Activated naive CD4-positive, alpha-beta T cell (primary cell): ENCODE data around the gene PCDHGA12.
A peak's percentile ranks its signal among the peaks of the same experiment; 100 is the strongest.
"Not testable (repeated sequence)": the region's sequence is repeated elsewhere in the genome, so short reads cannot be mapped to it uniquely, and the experiment has no call there.

Experiments
- DNase-seq, 4 experiments: peaks; one replicate each; lab custom pipeline; 2025; lab: John Stamatoyannopoulos, UW

Gene PCDHGA12

DNA sequence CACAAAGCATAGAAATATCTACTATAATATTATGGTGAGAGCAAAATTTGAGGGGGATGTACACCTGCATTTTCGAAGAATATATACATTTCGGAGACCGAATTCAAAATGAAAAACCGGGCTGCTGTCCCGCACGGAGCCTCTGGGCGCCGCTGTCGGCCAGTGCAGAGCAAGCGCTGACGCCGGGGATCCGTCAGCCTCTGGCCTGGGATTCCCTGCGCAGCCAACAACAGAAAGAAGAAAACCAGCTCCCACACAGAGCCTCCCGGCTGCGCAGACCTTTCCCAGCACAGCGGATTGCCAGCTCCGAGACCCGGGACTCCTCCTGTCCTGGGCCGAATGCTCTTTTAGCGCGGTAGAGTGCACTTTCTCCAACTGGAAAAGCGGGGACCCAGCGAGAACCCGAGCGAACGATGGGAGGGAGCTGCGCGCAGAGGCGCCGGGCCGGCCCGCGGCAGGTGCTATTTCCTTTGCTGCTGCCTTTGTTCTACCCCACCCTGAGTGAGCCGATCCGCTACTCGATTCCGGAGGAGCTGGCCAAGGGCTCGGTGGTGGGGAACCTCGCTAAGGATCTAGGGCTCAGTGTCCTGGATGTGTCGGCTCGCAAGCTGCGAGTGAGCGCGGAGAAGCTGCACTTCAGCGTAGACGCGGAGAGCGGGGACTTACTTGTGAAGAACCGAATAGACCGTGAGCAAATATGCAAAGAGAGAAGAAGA lies 22.4 kb upstream of the PCDHGA12 start, which contains the start of gene PCDHGB6:
TSS of gene PCDHGB6 (plus strand) at position 232 of the 716 bp plus-strand sequence. CDS start at position 414, 182 bp downstream.
- peak in 1 of 4 experiments; percentile 21 for DNase-seq

- no peak for DNase-seq
These were observed 20.6 kb upstream of the PCDHGA12 start for GRCh38 chr5:141409598-141410306.

DNA sequence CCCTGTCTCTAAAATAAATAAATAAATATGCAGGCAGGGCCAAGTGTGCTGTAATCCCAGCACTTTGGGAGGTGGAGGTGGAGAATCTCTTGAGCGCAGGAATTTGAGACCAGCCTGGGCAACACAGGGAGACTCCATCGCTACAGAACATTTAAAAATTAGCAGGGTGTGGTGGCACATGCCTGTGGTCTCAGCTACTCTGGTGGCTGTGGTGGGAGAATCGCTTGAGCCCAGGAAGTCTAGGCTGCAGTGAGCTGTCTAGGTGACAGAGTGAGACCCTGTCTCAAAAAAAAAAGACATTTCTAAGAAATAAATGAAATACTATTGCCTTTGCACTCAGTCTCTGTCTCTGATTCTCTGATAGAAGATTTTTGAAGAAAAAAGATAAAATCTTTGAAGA lies 18.7 kb upstream of the PCDHGA12 start:
- no peak for DNase-seq

- peak in 1 of 4 experiments; percentile 35 for DNase-seq
These were observed 17.3 kb upstream of the PCDHGA12 start, which contains the start of gene PCDHGA10 for GRCh38 chr5:141412854-141413539. Gene PCDHGA10 (plus strand): TSS chr5:141412987. CDS start chr5:141413176, 189 bp downstream.

GRCh38 chr5:141413540-141414069 lies 16.7 kb upstream of the PCDHGA12 start:
- no peak for DNase-seq

DNA sequence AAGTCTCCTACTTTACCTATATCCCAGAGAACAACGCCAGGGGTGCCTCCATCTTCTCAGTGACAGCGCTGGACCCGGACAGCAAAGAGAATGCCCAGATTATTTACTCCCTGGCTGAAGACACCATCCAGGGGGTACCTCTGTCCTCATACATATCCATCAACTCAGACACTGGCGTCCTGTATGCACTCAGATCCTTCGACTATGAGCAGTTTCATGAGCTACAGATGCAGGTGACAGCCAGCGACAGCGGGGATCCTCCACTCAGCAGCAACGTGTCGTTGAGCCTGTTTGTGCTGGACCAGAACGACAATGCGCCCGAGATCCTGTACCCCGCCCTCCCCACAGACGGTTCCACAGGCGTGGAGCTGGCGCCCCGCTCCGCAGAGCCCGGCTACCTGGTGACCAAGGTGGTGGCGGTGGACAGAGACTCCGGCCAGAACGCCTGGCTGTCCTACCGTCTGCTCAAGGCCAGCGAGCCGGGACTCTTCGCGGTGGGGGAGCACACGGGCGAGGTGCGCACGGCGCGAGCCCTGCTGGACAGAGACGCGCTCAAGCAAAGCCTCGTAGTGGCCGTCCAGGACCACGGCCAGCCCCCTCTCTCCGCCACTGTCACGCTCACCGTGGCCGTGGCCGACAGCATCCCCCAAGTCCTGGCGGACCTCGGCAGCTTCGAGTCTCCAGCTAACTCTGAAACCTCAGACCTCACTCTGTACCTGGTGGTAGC lies 15.6 kb upstream of the PCDHGA12 start:
- DNase-seq: not testable (repeated sequence)

DNA sequence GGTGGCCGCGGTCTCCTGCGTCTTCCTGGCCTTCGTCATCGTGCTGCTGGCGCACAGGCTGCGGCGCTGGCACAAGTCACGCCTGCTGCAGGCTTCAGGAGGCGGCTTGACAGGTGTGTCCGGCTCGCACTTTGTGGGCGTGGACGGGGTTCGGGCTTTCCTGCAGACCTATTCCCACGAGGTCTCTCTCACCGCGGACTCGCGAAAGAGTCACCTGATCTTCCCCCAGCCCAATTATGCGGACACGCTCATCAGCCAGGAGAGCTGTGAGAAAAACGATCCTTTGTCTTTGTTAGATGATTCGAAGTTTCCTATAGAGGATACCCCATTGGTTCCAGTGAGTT lies 15.1 kb upstream of the PCDHGA12 start:
- DNase-seq: not testable (repeated sequence)

DNA sequence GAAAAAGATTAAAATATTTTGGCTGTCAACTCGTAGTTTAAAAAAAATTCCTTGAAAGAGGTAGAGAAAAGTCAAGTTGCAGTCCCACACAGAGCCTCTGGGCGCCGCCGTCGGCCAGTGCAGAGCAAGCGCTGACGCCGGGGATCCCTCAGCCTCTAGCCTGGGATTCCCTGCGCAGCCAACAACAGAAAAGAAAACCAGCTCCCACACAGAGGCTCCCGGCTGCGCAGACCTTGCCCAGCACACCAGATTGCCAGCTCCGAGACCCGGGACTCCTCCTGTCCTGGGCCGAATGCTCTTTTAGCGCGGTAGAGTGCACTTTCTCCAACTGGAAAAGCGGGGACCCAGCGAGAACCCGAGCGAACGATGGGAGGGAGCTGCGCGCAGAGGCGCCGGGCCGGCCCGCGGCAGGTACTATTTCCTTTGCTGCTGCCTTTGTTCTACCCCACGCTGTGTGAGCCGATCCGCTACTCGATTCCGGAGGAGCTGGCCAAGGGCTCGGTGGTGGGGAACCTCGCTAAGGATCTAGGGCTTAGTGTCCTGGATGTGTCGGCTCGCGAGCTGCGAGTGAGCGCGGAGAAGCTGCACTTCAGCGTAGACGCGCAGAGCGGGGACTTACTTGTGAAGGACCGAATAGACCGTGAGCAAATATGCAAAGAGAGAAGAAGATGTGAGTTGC lies 12.7 kb upstream of the PCDHGA12 start, which contains the start of gene PCDHGB7:
TSS of gene PCDHGB7 (plus strand) at position 184 of the 679 bp plus-strand sequence. CDS start at position 367, 183 bp downstream.
- not testable (repeated sequence) for DNase-seq

GRCh38 chr5:141419074-141419880 lies 11.0 kb upstream of the PCDHGA12 start:
- no peak for DNase-seq

GRCh38 chr5:141420855-141421488 lies 9.3 kb upstream of the PCDHGA12 start, which contains the start of gene PCDHGA11:
Gene PCDHGA11 (plus strand): TSS chr5:141421051. CDS start chr5:141421228, 177 bp downstream.
- DNase-seq: no peak

GRCh38 chr5:141421489-141421855 lies 8.8 kb upstream of the PCDHGA12 start:
- no peak for DNase-seq

- DNase-seq: no peak
These were observed 7.5 kb upstream of the PCDHGA12 start for GRCh38 chr5:141422742-141423291.

GRCh38 chr5:141427783-141428426 lies 2.4 kb upstream of the PCDHGA12 start:
- DNase-seq: no peak

DNA sequence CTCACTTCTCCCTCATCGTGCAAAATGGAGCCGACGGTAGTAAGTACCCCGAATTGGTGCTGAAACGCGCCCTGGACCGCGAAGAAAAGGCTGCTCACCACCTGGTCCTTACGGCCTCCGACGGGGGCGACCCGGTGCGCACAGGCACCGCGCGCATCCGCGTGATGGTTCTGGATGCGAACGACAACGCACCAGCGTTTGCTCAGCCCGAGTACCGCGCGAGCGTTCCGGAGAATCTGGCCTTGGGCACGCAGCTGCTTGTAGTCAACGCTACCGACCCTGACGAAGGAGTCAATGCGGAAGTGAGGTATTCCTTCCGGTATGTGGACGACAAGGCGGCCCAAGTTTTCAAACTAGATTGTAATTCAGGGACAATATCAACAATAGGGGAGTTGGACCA lies 979 bp downstream of the PCDHGA12 start:
- DNase-seq: no peak

- not testable (repeated sequence) for DNase-seq
These were observed 2.0 kb downstream of the PCDHGA12 start for GRCh38 chr5:141432308-141432707.

DNA sequence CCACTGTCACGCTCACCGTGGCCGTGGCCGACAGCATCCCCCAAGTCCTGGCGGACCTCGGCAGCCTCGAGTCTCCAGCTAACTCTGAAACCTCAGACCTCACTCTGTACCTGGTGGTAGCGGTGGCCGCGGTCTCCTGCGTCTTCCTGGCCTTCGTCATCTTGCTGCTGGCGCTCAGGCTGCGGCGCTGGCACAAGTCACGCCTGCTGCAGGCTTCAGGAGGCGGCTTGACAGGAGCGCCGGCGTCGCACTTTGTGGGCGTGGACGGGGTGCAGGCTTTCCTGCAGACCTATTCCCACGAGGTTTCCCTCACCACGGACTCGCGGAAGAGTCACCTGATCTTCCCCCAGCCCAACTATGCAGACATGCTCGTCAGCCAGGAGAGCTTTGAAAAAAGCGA lies 2.4 kb downstream of the PCDHGA12 start:
- not testable (repeated sequence) for DNase-seq

DNA sequence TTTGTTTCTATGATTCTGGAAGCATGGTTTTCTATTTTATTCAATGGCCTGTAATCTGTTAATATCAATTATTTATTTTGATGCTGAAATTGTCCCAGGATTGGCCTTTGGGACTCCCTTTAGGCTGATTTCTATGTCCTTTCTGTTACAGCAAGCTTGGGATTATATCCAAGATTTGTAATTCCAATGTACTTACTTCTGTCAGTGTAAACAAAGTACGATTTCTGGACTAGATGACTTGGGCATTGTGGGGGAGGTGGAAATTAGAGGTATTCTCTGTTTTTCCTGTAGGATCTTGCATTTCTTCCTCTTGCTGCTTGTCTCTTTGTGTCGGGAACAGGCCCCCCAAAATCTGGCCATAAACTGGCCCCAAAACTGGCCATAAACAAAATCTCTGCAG lies 3.7 kb downstream of the PCDHGA12 start:
- no peak for DNase-seq

DNA sequence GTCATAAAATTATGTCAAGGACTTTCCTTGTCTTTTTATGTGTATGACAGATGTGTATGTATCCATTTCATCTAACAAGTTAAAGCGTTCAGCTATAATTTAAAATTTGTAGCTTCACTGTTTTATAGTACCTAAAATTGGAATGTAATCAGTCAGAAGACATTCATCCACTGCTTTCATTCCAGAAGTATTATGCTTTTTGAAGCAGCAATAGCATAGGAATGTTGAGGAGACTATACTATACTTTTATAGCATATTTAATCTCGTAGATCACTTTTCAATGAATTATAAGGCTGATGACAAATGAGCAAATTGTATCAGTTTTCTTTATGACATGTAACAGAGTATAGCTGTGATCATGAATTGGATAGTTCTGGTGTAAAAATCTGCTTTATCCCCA lies 6.9 kb downstream of the PCDHGA12 start:
- DNase-seq: no peak
